Heart left ventricle (tissue), 16 donors: ENCODE data around the gene UCKL1. TPM values are rescaled to one million over a fixed set of nuclear protein-coding genes. Genes with fewer than 3 reads are reported as not detected.

ENCODE experiments used
- ATAC-seq, 4 donors: fragments of 200-7000 bp; cut with Tn5 transposase; one replicate each; pipeline ENCODE4 v1.9.1; 2020 to 2022; ENCODE audit warnings: moderate library complexity in 4 of 4, mild to moderate bottlenecking in 3 of 4, moderate number of reproducible peaks in 1 of 4
- DNase-seq, 5 donors: peaks; one replicate each; pipeline ENCODE4 v3.0.0-alpha.2; 2020
- H3K27ac ChIP-seq, 12 donors: fragments of 200-600 bp; sonication (generic) in 4 of 12; one replicate each; pipeline versions ENCODE4 v1.5.0 to v1.8.0; 2016 to 2022; ENCODE audit warnings: mild to moderate bottlenecking in 2 of 12
- H3K27me3 ChIP-seq, 9 donors: fragments of 200-600 bp; sonication (generic) in 2 of 9; one replicate each; pipeline versions ENCODE4 v1.5.1 to v1.8.0; 2016 to 2022; ENCODE audit warnings: mild to moderate bottlenecking in 3 of 9
- H3K36me3 ChIP-seq, 9 donors: fragments of 200-600 bp; sonication (generic) in 2 of 9; one replicate each; pipeline versions ENCODE4 v1.5.0 to v1.8.0; 2018 to 2022; ENCODE audit warnings: mild to moderate bottlenecking in 2 of 9
- H3K4me1 ChIP-seq, 12 donors: fragments of 200-600 bp; sonication (generic) in 4 of 12; one replicate each; pipeline versions ENCODE4 v1.5.0 to v1.8.0; 2016 to 2022; ENCODE audit warnings: mild to moderate bottlenecking in 3 of 12
- H3K4me3 ChIP-seq, 12 donors: fragments of 200-600 bp; sonication (generic) in 4 of 12; one replicate each; pipeline versions ENCODE4 v1.5.0 to v1.8.0; 2017 to 2022; ENCODE audit warnings: mild to moderate bottlenecking in 9 of 12, moderate library complexity in 4 of 12
- H3K9me3 ChIP-seq, 12 donors: fragments of 200-600 bp; sonication (generic) in 4 of 12; one replicate each; pipeline versions ENCODE4 v1.5.0 to v1.8.0; 2016 to 2022; ENCODE audit warnings: mild to moderate bottlenecking in 1 of 12
- CTCF ChIP-seq, 12 donors: fragments of 200-600 bp; sonication (generic) in 4 of 12; IDR thresholded peaks; one replicate each; pipeline versions ENCODE4 v1.5.0 to v1.8.0; 2018 to 2022; ENCODE audit warnings: antibody characterized with exemption in 12 of 12, mild to moderate bottlenecking in 5 of 12
- POLR2A ChIP-seq, 2 donors: fragments of 450-650 bp; IDR thresholded peaks; one replicate each; pipeline ENCODE4 v1.6.1; 2017; ENCODE audit warnings: antibody characterized with exemption in 2 of 2, mild to moderate bottlenecking in 2 of 2, moderate library complexity in 2 of 2
- WGBS, 4 donors: extraction: QIAGEN DNeasy Blood & Tissue Kit in 2 of 4; methylation state at CpG; one replicate each; pipeline versions ENCODE4 v1.1.5 to v1.1.7; 2013 to 2018; 5-methylcytosine and 5-hydroxymethylcytosine counted together
- intact Hi-C, 10 donors: fragments of 100-400 bp; cut with DNase I; formaldehyde crosslinking; loops; one replicate each; pipeline versions ENCODE4 v1.11.1 to v1.14.2; 2022
- polyA plus RNA-seq, 2 donors: library from polyadenylated mRNA; stranded (reverse); fragments of 200-250 nt; gene quantifications; one replicate each; pipeline ENCODE4 v1.2.3, GENCODE V29; 2013
- total RNA-seq, 9 donors: library from RNA; depleted of rRNA in 2 of 9; stranded (reverse); fragments of >200 nt in 2 of 9; fragmentation: NEBNext Ultra II Directional in 3 of 9; extraction: Animal tissue kit (Norgen Biotek cat#: 25700) in 3 of 9; gene quantifications; one replicate each; pipeline versions ENCODE4 v1.1.0 to v1.2.4, GENCODE V29; 2016 to 2023
- donor health status: ischemic (EF 13 %, LVEDD 7.1; RV severe dilation, severe dysfunction).
- donor health status: healthy with polysubstance abuse.
- donor health status: DM: no; HTN: yes; CAD: no.
- donor health status: DM: no; HTN: no; CAD: no.
- donor health status: ischemic (EF 25% LVEDD 6.9; RV normal size, moderate dysfunction).
- donor health status: ischemic (EF 25% LVEDD 5.7; RV mildly dilated, moderate dysfunction).
- donor health status: healthy.
- donor health status: DM: yes; HTN: yes; CAD: no.
- donor health status: ischemic (EF 35%, LVEDD 5.7; RV mildly dilated, moderate dysfunction).
- donor health status: nonischemic (EF 11% LVEDD 7.7; RV severe dilation, severe dysfunction).
- donor health status: DM: yes; HTN: yes; CAD: no.
- donor health status: PGD.
- donor health status: ischemic (EF 29% LVEDD 5.4; RV normal size, mild dysfunction).
- donor health status: nonischemic (EF 23%, LVEDD 6.1; RV moderate dilation, normal function).

UCKL1 gene
- total and polyA plus RNA-seq, 11 donors = 27.7 to 49.7 (median 37.5) TPM

- DNase-seq (no peak), ATAC-seq (no peak)
- Histone ChIP-seq H3K4me3 (no peak overlapping the region), H3K4me1 (peaks cover 2 to 58% (median 42%) of the 10 kb centered on the region in 12 donors), H3K27ac (peak overlapping the region in 6 of 12 donors; percentile 46 to 72 (median 66)), H3K36me3 (peaks cover 0 to 67% (median 63%) of the 10 kb centered on the region in 9 donors), H3K27me3 (no peaks in the 10 kb centered on the region), H3K9me3 (no peaks in the 10 kb centered on the region)
- intact Hi-C loops = no loop called here
- no peak for TF ChIP-seq CTCF (IDR thresholded peaks at IDR 0.05)
- no peak for TF ChIP-seq POLR2A (IDR thresholded peaks at IDR 0.05)
- WGBS, 4 donors = 94 to 100% (median 98%) methylated on average over 3 of the region's 3 CpGs
Observed at GRCh38 chr20:63943808-63944077, 12.5 kb downstream of the UCKL1 start.

GRCh38 chr20:63942969-63943807, 13.0 kb downstream of the UCKL1 start:
- no peak overlapping the region for H3K4me3 ChIP-seq
- H3K27me3 ChIP-seq = no peaks in the 10 kb centered on the region
- intact Hi-C loops = no loop called here
- H3K27ac ChIP-seq = peak overlapping the region; percentile 46 to 81 (median 63)
- peaks cover 0 to 73% (median 67%) of the 10 kb centered on the region in 9 donors for H3K36me3 ChIP-seq
- no peak for ATAC-seq
- 61 to 69% (median 65%) methylated on average over 11 to 19 of the region's 19 CpGs for WGBS, 4 donors
- peak in 4 of 5 donors; percentile 20 to 65 (median 36) for DNase-seq
- H3K4me1 ChIP-seq = peaks cover 0 to 52% (median 36%) of the 10 kb centered on the region in 12 donors
- TF ChIP-seq CTCF (IDR thresholded peaks at IDR 0.05) = no peak
- no peak for TF ChIP-seq POLR2A (IDR thresholded peaks at IDR 0.05)
- no peaks in the 10 kb centered on the region for H3K9me3 ChIP-seq

- H3K4me3 ChIP-seq = no peak overlapping the region
- H3K4me1 ChIP-seq = peaks cover 0 to 45% (median 28%) of the 10 kb centered on the region in 12 donors
- no peaks in the 10 kb centered on the region for H3K27me3 ChIP-seq
- WGBS, 4 donors = 49 to 54% (median 52%) methylated on average over 26 to 30 of the region's 30 CpGs
- ATAC-seq (peak in 1 of 4 donors; percentile 55), DNase-seq (peak; percentile 37 to 61 (median 45))
- peak overlapping the region; percentile 46 to 81 (median 63) for H3K27ac ChIP-seq
- peaks cover 0 to 80% (median 70%) of the 10 kb centered on the region in 9 donors for H3K36me3 ChIP-seq
- no peak for TF ChIP-seq POLR2A (IDR thresholded peaks at IDR 0.05)
- no peak for TF ChIP-seq CTCF (IDR thresholded peaks at IDR 0.05)
- no peaks in the 10 kb centered on the region for H3K9me3 ChIP-seq
- intact Hi-C loops = no loop called here
Observed at GRCh38 chr20:63942250-63942951, 13.8 kb downstream of the UCKL1 start.
